VCaP (cell line): Measurements from ENCODE around the gene TEX26.

Experiments
- H3K27ac ChIP-seq: fragments of 450-650 bp; 2 replicates; pipeline ENCODE4 v1.5.1; 2017
- TF ChIP-seq, protein P1 (sequence below): fragments of 450-650 bp; conservative IDR thresholded peaks from 2 replicates; pipeline ENCODE4 v1.5.1; 2017; ENCODE audit warnings: mild to moderate bottlenecking, moderate library complexity

TEX26 gene

GRCh38 chr13:30907121-30907861 lies 25.2 kb upstream of the TEX26 start:
- no peak overlapping the region; the same call in 1 of the 2 replicates for H3K27ac ChIP-seq
- TF ChIP-seq, protein P1, sequence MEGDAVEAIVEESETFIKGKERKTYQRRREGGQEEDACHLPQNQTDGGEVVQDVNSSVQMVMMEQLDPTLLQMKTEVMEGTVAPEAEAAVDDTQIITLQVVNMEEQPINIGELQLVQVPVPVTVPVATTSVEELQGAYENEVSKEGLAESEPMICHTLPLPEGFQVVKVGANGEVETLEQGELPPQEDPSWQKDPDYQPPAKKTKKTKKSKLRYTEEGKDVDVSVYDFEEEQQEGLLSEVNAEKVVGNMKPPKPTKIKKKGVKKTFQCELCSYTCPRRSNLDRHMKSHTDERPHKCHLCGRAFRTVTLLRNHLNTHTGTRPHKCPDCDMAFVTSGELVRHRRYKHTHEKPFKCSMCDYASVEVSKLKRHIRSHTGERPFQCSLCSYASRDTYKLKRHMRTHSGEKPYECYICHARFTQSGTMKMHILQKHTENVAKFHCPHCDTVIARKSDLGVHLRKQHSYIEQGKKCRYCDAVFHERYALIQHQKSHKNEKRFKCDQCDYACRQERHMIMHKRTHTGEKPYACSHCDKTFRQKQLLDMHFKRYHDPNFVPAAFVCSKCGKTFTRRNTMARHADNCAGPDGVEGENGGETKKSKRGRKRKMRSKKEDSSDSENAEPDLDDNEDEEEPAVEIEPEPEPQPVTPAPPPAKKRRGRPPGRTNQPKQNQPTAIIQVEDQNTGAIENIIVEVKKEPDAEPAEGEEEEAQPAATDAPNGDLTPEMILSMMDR = no peak

GRCh38 chr13:30908416-30908980 lies 24.0 kb upstream of the TEX26 start:
- H3K27ac ChIP-seq = no peak overlapping the region; the same call in 1 of the 2 replicates

GRCh38 chr13:30910676-30911075 lies 21.8 kb upstream of the TEX26 start:
- no peak overlapping the region for H3K27ac ChIP-seq
- TF ChIP-seq, protein P1 = no peak

More at GRCh38 chr13:30908416-30908980, 24.0 kb upstream of the TEX26 start:
- TF ChIP-seq, protein P1 = no peak

- TF ChIP-seq, protein P1 = no peak
- no peak overlapping the region for H3K27ac ChIP-seq
Observed at GRCh38 chr13:30915691-30916541, 16.5 kb upstream of the TEX26 start.

DNA sequence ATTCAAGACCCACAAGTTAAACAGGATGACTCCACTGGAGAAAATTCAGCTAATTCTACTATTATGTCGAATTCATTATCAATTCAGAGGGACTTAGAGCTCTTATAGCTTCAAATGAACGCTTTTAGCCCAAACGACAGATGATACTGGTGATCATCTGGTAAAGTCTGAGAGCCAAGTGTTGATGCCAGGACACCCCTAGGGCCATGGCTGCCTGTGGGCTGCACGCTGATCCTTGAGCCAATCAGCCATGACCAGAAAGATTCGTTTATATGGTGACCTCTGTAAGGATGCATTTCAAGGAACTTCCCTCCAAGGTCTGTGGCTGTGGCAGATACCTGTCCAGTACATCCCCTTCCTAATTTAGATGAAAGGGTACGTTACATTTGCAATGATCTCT lies 15.5 kb upstream of the TEX26 start:
- TF ChIP-seq, protein P1 = no peak
- H3K27ac ChIP-seq = no peak overlapping the region

GRCh38 chr13:30918662-30919405 lies 13.6 kb upstream of the TEX26 start:
- H3K27ac ChIP-seq = no peak overlapping the region
- TF ChIP-seq, protein P1 = no peak
